Common myeloid progenitor, CD34-positive (primary cell): ENCODE data around the gene EME1. TPM values are rescaled to one million over a fixed set of nuclear protein-coding genes. Genes with fewer than 3 reads are reported as not detected.

Experiments used
- CTCF ChIA-PET: fragments of 350-600 bp; sonication (Branson Sonifier 250); formaldehyde crosslinking; loops from one replicate; lab custom pipeline; 2021; ENCODE audit warnings: antibody characterized with exemption; lab: Charles Lee
- POLR2A ChIA-PET: fragments of 350-600 bp; sonication (Branson Sonifier 250); formaldehyde crosslinking; loops from one replicate; lab custom pipeline; 2021; ENCODE audit warnings: antibody characterized with exemption; lab: Charles Lee
- DNase-seq, 3 donors: peaks; one replicate each; pipeline versions ENCODE4 v3.0.0 to v3.0.0-alpha.2; 2013
- H3K27ac ChIP-seq, 2 experiments: 1 replicate in 1 of 2; 2 replicates in 1 of 2; pipeline ENCODE4 v1.7.0; 2013; ENCODE audit warnings: inconsistent platforms in 2 of 2, low read length in 2 of 2, mild to moderate bottlenecking in 2 of 2, low read depth in 1 of 2, moderate library complexity in 1 of 2; ENCODE audit not compliant: severe bottlenecking in 2 of 2, insufficient read depth in 1 of 2, poor library complexity in 1 of 2
- H3K27me3 ChIP-seq, 5 experiments: replicated peaks in 2 of 5; 1 replicate in 3 of 5; 2 replicates in 2 of 5; pipeline versions ENCODE4 v1.6.1 to v1.7.0; 2013; ENCODE audit warnings: low read length in 4 of 5, mild to moderate bottlenecking in 2 of 5, moderate library complexity in 2 of 5, inconsistent platforms in 1 of 5; ENCODE audit not compliant: insufficient read depth in 5 of 5, control insufficient read depth in 4 of 5
- H3K36me3 ChIP-seq, 4 experiments: 1 replicate in 2 of 4; 2 replicates in 2 of 4; pipeline versions ENCODE4 v1.6.1 to v1.7.0; 2013; ENCODE audit warnings: low read length in 3 of 4, control low read depth in 1 of 4, mild to moderate bottlenecking in 1 of 4; ENCODE audit not compliant: control insufficient read depth in 4 of 4, insufficient read depth in 4 of 4
- H3K4me1 ChIP-seq, 4 experiments: 1 replicate in 3 of 4; 2 replicates in 1 of 4; pipeline versions ENCODE4 v1.6.1 to v1.7.1; 2013; ENCODE audit warnings: low read length in 3 of 4, mild to moderate bottlenecking in 3 of 4, control low read depth in 1 of 4, inconsistent platforms in 1 of 4, moderate library complexity in 1 of 4; ENCODE audit not compliant: control insufficient read depth in 4 of 4, insufficient read depth in 4 of 4; ENCODE audit errors: control extremely low read depth in 1 of 4
- H3K4me3 ChIP-seq, 7 experiments: 1 replicate in 4 of 7; 2 replicates in 3 of 7; pipeline versions ENCODE4 v1.5.1 to v1.7.0; 2013; ENCODE audit warnings: mild to moderate bottlenecking in 7 of 7, low read length in 6 of 7, moderate library complexity in 6 of 7, inconsistent platforms in 2 of 7, low read depth in 2 of 7, control low read depth in 1 of 7; ENCODE audit not compliant: insufficient read depth in 4 of 7, control insufficient read depth in 1 of 7; ENCODE audit errors: extremely low read depth in 1 of 7
- H3K9me3 ChIP-seq, 5 experiments: 1 replicate in 4 of 5; 2 replicates in 1 of 5; pipeline versions ENCODE4 v1.6.1 to v1.7.1; 2013; ENCODE audit warnings: low read length in 4 of 5, mild to moderate bottlenecking in 2 of 5, inconsistent platforms in 1 of 5, low read depth in 1 of 5, moderate library complexity in 1 of 5; ENCODE audit not compliant: control insufficient read depth in 4 of 5, insufficient read depth in 2 of 5; ENCODE audit errors: control extremely low read depth in 1 of 5
- WGBS: methylation state at CpG from one replicate; pipeline ENCODE4 v1.1.5; 2013; ENCODE audit not compliant: insufficient coverage; 5-methylcytosine and 5-hydroxymethylcytosine counted together
- polyA plus RNA-seq: library from polyadenylated mRNA; unstranded; fragments of 120-200 nt; gene quantifications from one replicate; pipeline ENCODE4 v1.2.1, GENCODE V29; 2013

Gene EME1, protein sequence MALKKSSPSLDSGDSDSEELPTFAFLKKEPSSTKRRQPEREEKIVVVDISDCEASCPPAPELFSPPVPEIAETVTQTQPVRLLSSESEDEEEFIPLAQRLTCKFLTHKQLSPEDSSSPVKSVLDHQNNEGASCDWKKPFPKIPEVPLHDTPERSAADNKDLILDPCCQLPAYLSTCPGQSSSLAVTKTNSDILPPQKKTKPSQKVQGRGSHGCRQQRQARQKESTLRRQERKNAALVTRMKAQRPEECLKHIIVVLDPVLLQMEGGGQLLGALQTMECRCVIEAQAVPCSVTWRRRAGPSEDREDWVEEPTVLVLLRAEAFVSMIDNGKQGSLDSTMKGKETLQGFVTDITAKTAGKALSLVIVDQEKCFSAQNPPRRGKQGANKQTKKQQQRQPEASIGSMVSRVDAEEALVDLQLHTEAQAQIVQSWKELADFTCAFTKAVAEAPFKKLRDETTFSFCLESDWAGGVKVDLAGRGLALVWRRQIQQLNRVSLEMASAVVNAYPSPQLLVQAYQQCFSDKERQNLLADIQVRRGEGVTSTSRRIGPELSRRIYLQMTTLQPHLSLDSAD
- 3.6 TPM for polyA plus RNA-seq

DNA sequence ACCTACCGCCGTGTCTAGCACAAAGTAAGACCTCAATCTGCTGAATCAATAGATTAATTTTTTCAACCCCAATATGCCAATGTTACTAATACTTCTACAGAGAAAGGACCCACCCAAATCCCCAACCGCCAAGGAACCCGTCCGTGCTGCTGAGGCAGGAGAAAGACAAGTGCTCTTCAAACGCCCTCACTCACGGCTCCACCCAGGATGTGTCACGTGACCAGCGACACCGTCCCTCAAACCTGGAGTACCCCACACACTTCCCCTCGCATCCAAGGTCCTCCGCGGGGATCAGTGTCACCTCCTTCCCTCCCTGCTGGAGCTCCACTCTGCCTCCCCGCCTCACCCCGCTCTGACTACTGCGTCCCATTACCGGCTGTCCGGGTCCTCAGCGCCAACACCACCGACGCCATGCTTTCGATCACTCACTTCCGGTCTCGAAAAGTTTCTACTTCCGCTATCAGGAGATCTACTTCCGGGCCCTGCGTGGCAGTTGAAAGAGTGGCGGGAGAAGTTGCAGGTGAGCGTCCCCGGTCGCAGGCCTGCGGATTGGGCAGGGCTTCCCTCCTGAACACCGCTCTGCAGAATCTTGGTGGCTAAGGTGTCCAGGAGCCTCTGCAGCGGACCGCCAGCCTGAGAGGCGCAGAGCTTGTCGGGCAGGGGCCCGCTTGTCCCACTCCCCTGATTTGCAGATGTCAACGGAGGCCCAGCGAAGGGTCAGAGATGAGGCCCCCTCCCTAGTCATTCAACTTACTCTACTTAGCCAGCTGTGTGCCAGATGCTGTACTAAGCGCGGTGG, at the start of gene EME1, which contains the start of gene MRPL27:
TSS of gene EME1 (plus strand) at position 472 of the 799 bp plus-strand sequence. CDS start 1,980 bp downstream, outside the sequence.
TSS of gene MRPL27 (minus strand) at position 427 of the 799 bp plus-strand sequence. CDS start at position 413, 14 bp downstream.
- peak within 1 kb of the TSS; percentile 91 to 97 for H3K27ac ChIP-seq
- no peaks in the 10 kb centered on the region for H3K9me3 ChIP-seq
- H3K4me1 ChIP-seq, result peaks cover 4 to 19% (median 15%) of the 10 kb centered on the region in 4 experiments
- CTCF ChIA-PET, result interaction anchor here (2.2 to 3.4 kb wide), 2 partner anchors 11 to 24 kb away, joined by 7 to 24 read pairs; partner anchors contain the start of gene LRRC59
- POLR2A ChIA-PET, result no interaction called here
- peak within 1 kb of the TSS; percentile 69 to 99 (median 88) for H3K4me3 ChIP-seq
- H3K27me3 ChIP-seq, result no peaks in the 10 kb centered on the region
- WGBS, result 3% methylated on average over 24 of the region's 42 CpGs
- peaks cover 0 to 44% (median 30%) of the 10 kb centered on the region in 4 experiments for H3K36me3 ChIP-seq
- peak; percentile 86 to 90 (median 89) for DNase-seq

DNA sequence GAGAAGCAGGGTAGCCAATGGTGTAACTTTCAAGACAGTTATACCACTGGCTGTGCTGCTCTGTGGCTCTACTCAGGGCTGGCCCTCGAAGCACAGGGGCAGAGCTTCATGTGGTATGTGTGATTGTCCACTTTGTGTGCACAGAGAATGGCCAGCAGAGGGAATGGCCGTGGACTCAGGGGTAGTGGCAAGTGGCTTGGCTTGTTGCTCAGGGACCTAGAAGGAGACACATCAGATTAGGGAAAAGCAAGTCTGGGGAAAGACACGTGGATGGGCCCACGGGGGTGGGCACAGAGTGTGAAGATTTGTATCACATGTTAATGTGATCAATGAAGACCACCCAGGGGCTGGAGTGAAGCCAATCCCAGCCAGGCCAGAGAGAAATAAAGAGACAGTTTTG, 47.1 kb upstream of the EME1 start:
- ChIA-PET POLR2A (no interaction called here), CTCF (no interaction called here)
- Histone ChIP-seq H3K4me1 (no peaks in the 10 kb centered on the region), H3K4me3 (no peak overlapping the region), H3K27me3 (no peaks in the 10 kb centered on the region), H3K36me3 (no peaks in the 10 kb centered on the region), H3K9me3 (no peaks in the 10 kb centered on the region), H3K27ac (no peak overlapping the region)
- DNase-seq, result no peak
- WGBS, result 84% methylated on average over 4 of the region's 4 CpGs

DNA sequence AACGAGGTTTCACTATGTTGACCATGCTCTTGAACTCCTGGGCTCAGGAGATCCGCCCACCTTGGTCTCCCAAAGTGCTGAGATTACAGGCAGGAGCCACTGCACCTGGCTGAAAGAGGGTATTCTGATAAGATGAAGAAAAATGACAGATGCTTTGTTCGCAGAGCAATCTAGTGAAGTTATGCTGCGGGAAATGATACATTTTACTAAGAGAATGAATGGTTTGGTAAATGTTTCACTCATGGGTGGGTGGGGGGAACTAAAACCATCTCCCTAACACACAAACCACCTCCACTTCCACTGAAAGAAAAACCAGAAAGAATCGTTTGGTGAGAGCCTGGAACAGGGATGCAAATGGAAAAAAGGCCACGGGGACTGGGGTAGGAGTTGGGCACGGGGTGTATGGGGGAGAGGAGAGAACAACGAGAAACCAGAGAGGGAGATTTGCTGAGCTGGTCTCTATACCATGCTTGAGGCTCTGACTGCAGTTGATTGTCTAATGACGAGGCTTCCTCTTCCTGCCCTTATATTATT, 46.1 kb upstream of the EME1 start:
- Histone ChIP-seq H3K36me3 (no peaks in the 10 kb centered on the region), H3K4me1 (no peaks in the 10 kb centered on the region), H3K9me3 (no peaks in the 10 kb centered on the region), H3K4me3 (no peak overlapping the region), H3K27me3 (peaks cover 0 to 2% (median 0%) of the 10 kb centered on the region in 5 experiments), H3K27ac (no peak overlapping the region)
- CTCF ChIA-PET, result interaction anchor here (0.9 kb wide), 1 partner anchor 94 kb away, joined by 4 read pairs; no protein-coding TSS in a partner anchor
- no peak for DNase-seq
- WGBS, result 100% methylated on average over 4 of the region's 9 CpGs
- POLR2A ChIA-PET, result no interaction called here

DNA sequence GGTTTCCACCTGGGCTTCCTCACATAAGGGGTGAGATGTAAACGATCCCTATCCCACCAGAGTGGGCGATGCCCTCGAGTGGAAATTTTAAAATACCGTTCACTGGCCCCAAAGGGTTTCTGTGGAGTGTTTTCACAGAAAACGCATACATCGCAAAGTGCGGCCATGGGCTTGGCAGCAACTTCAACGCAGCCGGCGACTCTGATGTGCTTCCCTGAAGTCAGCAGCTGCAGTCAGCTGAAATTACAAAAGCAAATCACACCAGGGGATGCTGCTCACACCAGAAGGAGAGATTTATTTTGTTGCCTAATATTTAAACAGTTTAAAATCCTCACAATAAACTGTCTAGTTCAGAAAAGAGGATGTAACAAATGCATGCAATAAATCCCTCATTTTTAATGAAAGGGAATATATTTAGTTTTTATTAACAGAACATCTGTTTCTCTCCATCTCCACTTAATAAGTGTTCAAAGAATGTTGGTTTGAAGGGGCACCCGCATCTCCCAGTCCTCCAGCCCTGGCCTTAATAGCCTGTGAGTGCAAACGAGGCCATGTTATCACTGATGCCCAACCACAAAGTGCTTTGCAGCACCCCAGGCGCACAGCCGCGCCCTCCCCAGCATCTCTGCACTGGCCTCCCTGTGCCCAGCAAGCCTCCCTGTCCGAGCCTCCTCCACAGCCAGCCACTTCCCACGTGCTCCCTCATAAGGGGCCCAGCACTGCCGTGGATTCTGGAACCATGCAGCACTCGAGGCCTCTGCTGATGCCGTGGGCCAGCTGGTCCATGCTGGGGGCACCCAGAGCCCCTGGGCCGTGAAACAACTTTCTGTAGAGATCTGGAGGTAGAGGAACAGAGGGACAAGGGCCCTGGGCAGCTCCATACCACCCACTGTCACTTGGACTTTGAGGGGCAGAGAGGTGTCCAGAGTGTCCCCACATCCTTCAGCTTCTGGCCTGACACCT, 44.4 kb upstream of the EME1 start:
- ChIA-PET CTCF (no interaction called here), POLR2A (no interaction called here)
- no peak overlapping the region for H3K27ac ChIP-seq
- H3K4me1 ChIP-seq, result peaks cover 0 to 4% (median 4%) of the 10 kb centered on the region in 4 experiments
- no peaks in the 10 kb centered on the region for H3K36me3 ChIP-seq
- H3K27me3 ChIP-seq, result peaks cover 0 to 2% (median 0%) of the 10 kb centered on the region in 5 experiments
- H3K4me3 ChIP-seq, result no peak overlapping the region
- 90% methylated on average over 16 of the region's 21 CpGs for WGBS
- no peaks in the 10 kb centered on the region for H3K9me3 ChIP-seq
- no peak for DNase-seq

DNA sequence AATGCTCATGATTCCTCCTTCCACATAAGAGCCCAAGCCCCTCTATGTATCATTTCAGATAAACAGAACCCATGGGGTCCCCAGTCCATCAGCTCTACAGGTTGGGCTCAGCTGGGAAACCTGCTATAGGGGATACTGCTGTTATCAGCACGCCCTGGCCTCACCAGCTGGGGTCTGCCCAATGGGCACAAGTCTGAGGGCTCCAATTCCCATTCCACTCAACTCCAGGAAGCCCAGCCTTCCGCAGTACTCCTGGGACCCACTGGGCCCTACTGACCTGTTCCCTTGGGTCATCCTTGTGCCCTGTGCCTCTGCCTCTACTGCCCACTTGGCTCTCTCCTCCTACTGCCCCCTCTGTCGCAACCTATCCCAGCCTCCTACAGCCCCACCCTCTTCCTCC, 43.3 kb upstream of the EME1 start:
- 94% methylated on average over 2 of the region's 3 CpGs for WGBS
- Histone ChIP-seq H3K4me1 (peaks cover 0 to 6% (median 4%) of the 10 kb centered on the region in 4 experiments), H3K27me3 (peaks cover 0 to 2% (median 0%) of the 10 kb centered on the region in 5 experiments), H3K4me3 (no peak overlapping the region), H3K27ac (no peak overlapping the region), H3K36me3 (no peaks in the 10 kb centered on the region), H3K9me3 (no peaks in the 10 kb centered on the region)
- ChIA-PET CTCF (interaction anchor here (0.7 to 1.2 kb wide), 2 partner anchors 23 to 126 kb away, joined by 3 read pairs; no protein-coding TSS in a partner anchor), POLR2A (no interaction called here)
- DNase-seq, result no peak
